ENCODE results near the gene HKDC1. TPM values are rescaled to one million over a fixed set of nuclear protein-coding genes. Genes with fewer than 3 reads are reported as not detected.
"Not testable (repeated sequence)": the region's sequence is repeated elsewhere in the genome, so short reads cannot be mapped to it uniquely, and the experiment has no call there.

Gene HKDC1
- polyA plus RNA-seq, 3 donors = 15.8 to 21.0 (median 19.3) TPM

DNA sequence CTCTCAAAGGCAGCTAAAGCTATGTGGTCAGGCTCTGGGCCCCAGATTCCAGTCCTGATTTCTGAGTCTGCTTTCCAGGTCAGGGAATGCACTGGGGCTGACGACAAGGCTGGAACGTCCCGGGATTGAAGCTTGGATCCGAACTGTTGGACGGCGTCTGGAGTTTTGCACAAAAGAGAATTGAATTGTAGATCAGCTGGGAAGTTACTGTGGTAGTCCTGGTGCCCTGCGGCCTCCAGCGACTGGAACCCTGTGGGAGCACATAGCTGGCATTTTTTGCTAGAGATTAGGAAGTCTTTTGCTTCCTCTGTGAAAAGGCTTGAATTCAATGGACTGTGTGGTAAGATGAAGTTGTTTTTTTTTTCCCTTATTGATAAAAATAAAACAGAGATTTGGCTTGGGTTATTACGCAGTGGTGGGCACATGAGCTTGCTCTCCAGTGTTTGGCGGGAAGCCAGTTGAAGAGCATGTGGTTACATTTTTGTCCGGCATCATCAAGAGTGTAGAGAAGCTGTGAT, 58.4 kb downstream of the HKDC1 start, which contains the start of gene HK1:
TSS of gene HK1 (plus strand) at position 51 of the 518 bp plus-strand sequence.
- no peak for DNase-seq

GRCh38 chr10:69279110-69279509, 59.0 kb downstream of the HKDC1 start:
- no peak for DNase-seq

GRCh38 chr10:69281507-69282413, 61.6 kb downstream of the HKDC1 start:
- DNase-seq = no peak

- DNase-seq = not testable (repeated sequence)
Observed at GRCh38 chr10:69284402-69284801, 64.3 kb downstream of the HKDC1 start.

- DNase-seq = no peak
Observed at GRCh38 chr10:69285699-69286098, 65.6 kb downstream of the HKDC1 start.

DNA sequence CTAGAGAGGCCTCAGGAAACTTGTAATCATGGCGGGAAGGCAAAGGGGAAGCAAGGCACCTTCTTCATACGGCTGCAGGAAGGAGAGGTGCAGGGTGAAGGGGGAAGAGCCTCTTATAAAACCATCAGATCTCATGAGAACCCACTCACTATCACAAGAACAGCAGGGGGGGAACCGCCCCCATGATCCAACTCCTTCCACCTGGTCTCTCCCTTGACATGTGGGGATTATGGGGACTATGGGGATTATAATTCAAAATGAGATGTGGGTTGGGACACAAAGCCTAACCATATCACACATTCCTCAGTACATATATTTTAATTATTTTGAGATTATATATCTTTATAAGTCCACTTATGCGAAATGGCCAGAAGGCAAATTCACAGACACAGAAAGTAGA, 67.0 kb downstream of the HKDC1 start:
- DNase-seq = no peak

GRCh38 chr10:69290993-69291392, 70.9 kb downstream of the HKDC1 start:
- no peak for DNase-seq

GRCh38 chr10:69292459-69292858, 72.3 kb downstream of the HKDC1 start:
- DNase-seq = no peak

DNA sequence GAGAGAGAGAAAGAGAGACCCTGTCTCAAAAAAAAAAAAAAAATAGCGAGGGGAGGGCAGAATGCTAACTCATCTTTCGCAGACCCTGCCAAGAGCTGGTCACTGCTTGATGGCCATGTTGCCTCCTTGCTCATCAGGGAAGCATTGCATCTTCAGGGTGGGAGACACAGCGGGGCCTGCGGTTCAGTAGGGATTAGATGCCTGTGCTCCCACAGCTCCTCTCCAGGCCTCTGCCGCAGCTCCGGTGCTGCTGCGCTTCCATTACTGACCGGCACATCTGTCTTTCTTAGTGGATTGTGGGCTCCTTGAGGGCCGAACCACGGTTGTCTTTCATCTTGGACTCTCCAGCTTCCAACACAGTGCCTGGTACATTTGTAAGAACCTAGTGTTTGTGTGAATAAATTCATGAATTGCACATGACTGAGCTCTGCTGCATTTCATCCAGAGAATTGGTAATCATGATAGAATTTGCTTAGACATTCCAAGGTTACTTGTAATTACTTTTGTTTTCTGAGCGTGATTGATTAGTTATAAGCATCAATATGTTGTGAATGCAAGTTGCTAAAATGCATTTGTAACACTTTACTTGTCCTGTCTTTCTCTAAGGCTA, 75.0 kb downstream of the HKDC1 start:
- no peak for DNase-seq

DNA sequence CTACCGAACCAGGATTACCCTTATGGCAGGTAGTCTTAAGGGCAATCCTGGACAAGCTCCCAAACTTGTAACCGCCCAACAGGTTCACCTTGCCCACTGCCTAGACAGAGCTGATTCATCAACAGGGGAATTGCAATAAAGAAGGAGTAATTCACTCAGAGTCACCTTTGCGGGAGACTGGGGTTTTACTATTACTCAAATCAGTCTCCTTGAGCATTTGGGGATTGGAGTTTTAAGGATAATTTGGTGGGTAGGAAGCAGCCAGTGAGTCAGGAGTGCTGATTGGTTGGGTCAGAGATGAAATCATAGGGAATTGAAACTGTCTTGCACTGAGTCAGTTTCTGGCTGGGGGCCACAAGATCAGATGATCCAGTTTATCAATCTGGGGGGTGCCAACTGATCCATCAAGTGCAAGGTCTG, 83.5 kb downstream of the HKDC1 start:
- DNase-seq = no peak

GRCh38 chr10:69306421-69306820, 86.3 kb downstream of the HKDC1 start:
- DNase-seq = no peak

DNA sequence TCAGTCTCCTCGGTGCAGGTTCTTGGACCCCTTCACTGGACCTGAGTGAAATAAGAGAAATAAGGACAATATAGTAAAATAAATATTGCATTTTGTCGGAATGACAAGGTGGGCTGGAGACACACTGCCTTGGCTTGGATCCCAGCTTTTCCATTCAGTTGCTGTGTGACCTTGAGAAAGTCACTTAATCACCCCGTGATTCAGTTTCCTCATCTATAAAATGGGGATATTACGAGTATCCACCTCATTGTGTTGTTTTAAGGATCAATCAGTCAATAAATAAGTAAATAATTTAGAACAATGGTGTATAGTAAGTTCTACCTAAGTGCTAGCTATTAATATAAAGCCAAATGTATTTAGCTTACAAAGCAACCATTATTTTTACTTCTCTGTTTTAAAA, 87.3 kb downstream of the HKDC1 start:
- DNase-seq = no peak

GRCh38 chr10:69308304-69308703, 88.2 kb downstream of the HKDC1 start:
- not testable (repeated sequence) for DNase-seq

GRCh38 chr10:69311309-69311708, 91.2 kb downstream of the HKDC1 start:
- no peak for DNase-seq

- DNase-seq = no peak
Observed at GRCh38 chr10:69312528-69312927, 92.4 kb downstream of the HKDC1 start.

- DNase-seq = no peak
Observed at GRCh38 chr10:69315100-69315542, 95.0 kb downstream of the HKDC1 start.

DNA sequence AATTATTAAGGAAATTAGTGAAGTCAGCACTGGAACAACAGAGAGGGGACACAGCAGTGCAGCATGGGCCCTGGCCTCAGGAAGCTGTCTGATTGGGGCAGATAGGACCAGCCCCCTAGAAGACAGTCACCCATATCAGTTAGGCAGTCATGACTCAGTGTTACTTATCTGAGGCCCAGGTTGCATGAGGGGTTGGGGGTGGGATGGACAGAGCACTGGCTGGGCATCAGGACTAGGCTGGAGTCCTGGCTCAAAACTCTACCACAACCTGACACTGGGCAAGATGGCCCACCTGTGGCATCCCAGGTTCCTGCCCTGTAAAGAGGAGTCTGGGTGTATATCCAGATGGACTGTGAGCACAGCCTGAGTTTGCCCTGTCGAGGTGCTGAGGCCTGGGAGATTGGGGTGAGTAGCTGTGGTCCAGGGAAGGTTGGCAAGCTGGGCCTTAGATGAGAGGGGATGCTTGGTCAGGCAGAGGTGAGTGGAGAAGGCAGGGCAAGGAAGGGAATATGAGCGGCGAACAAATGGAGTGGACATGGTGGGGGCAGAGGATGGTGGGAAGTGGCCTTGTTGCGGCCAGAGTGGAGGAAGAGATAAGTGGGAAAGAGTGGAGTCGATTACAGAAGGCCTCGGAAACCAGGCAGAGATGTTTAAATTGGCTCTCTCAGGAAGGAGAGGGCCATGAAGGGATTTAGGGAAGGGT, 95.6 kb downstream of the HKDC1 start:
- DNase-seq = no peak

DNA sequence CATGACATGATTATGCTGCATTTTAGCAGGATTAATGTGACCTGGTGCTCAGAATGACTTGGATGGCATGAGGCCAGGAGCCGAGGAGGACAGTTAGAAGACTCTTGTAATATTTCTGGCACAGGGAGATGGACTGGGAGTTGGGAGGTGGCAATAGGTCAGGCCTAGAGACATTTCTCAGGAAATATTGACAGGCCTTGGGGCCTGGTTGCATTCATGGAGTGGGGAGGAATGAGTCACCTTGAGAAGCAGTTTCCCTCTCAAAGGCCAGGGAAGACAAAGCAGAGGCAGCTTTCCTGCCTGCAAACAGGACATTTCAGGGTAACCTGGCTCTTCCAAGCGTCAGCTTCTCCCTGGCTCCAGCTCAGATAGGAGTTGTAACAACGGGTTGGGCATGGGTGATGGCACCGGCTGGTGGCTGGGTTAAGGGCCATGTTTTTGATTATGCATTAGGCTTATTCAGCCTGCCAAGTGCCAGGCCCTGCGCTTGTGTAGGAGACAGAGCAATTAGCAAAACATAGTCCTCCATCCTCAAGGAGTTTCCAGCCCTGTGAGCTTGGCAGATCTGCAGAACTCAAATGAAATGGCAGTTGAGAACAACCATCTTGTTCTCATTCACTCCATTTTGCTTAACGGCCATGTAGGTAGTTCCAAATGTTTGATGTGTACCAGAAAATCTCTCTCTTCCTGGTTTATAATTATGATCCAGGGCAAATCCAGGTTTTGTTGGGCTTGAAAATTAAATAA, 96.4 kb downstream of the HKDC1 start:
- DNase-seq = no peak

Data from renal pelvis (tissue), 4 donors.